CD4-positive, alpha-beta memory T cell (primary cell): ENCODE measurements around the gene OPN3. TPM values are rescaled to one million over a fixed set of nuclear protein-coding genes. Genes with fewer than 3 reads are reported as not detected.
A peak's percentile ranks its signal among the peaks of the same experiment; 100 is the strongest.

Experiments
- CTCF ChIA-PET: fragments of 350-600 bp; sonication (Branson Sonifier 250); formaldehyde crosslinking; loops from one replicate; lab custom pipeline; 2021; ENCODE audit warnings: inconsistent platforms; ENCODE audit not compliant: partially characterized antibody; lab: Charles Lee
- POLR2A ChIA-PET: fragments of 350-600 bp; sonication (Branson Sonifier 250); formaldehyde crosslinking; loops from one replicate; lab custom pipeline; 2021; ENCODE audit not compliant: partially characterized antibody; lab: Charles Lee
- DNase-seq, 5 donors: peaks; one replicate each; pipeline versions ENCODE4 v3.0.0 to v3.0.0-alpha.2; 2020 to 2022; ENCODE audit warnings: mixed read lengths in 1 of 5
- H3K27ac ChIP-seq: one replicate; pipeline ENCODE4 v1.7.0; 2013; ENCODE audit warnings: low read depth, low read length
- H3K27me3 ChIP-seq: 2 replicates; pipeline ENCODE4 v1.7.0; 2013; ENCODE audit warnings: mild to moderate bottlenecking, low read length, moderate library complexity; ENCODE audit not compliant: insufficient read depth
- H3K36me3 ChIP-seq: 2 replicates; pipeline ENCODE4 v1.7.0; 2013; ENCODE audit warnings: mild to moderate bottlenecking, low read length, moderate library complexity; ENCODE audit not compliant: insufficient read depth
- H3K4me1 ChIP-seq: 2 replicates; pipeline ENCODE4 v1.7.0; 2013; ENCODE audit warnings: mild to moderate bottlenecking, low read length, moderate library complexity; ENCODE audit not compliant: insufficient read depth
- H3K4me3 ChIP-seq, 2 donors: one replicate each; pipeline ENCODE4 v1.7.0; 2013; ENCODE audit warnings: low read length in 2 of 2, mild to moderate bottlenecking in 1 of 2
- H3K9me3 ChIP-seq, 2 donors: one replicate each; pipeline ENCODE4 v1.7.0; 2013; ENCODE audit warnings: low read length in 2 of 2, control low read depth in 1 of 2; ENCODE audit not compliant: control insufficient read depth in 1 of 2
- H3K27ac Mint-ChIP-seq, 7 donors: one replicate each; pipeline ENCODE4 v1.8.0; 2020 to 2021; ENCODE audit warnings: mixed read lengths in 7 of 7, mild to moderate bottlenecking in 6 of 7, inconsistent platforms in 3 of 7, moderate library complexity in 3 of 7
- H3K27me3 Mint-ChIP-seq, 2 donors: one replicate each; pipeline ENCODE4 v1.8.0; 2020 to 2021; ENCODE audit warnings: mixed read lengths in 2 of 2
- H3K36me3 Mint-ChIP-seq, 2 donors: one replicate each; pipeline ENCODE4 v1.8.0; 2020 to 2021; ENCODE audit warnings: mixed read lengths in 2 of 2, inconsistent platforms in 1 of 2, mild to moderate bottlenecking in 1 of 2
- H3K4me1 Mint-ChIP-seq, 4 donors: one replicate each; pipeline ENCODE4 v1.8.0; 2020 to 2021; ENCODE audit warnings: mixed read lengths in 4 of 4, mild to moderate bottlenecking in 1 of 4
- H3K4me3 Mint-ChIP-seq, 8 donors: one replicate each; pipeline ENCODE4 v1.8.0; 2020 to 2021; ENCODE audit warnings: mixed read lengths in 8 of 8, mild to moderate bottlenecking in 7 of 8, moderate library complexity in 6 of 8, inconsistent platforms in 3 of 8
- H3K9me3 Mint-ChIP-seq, 8 donors: one replicate each; pipeline ENCODE4 v1.8.0; 2020 to 2021; ENCODE audit warnings: mixed read lengths in 8 of 8, mild to moderate bottlenecking in 5 of 8, inconsistent platforms in 3 of 8, moderate library complexity in 1 of 8
- intact Hi-C: fragments of 100-400 bp; cut with micrococcal nuclease; formaldehyde crosslinking; loops from one replicate; pipeline ENCODE4 v1.15.1; 2023
- polyA plus RNA-seq, 2 donors: library from polyadenylated mRNA; unstranded; fragments of 300-500 nt; fragmentation: Illumina TruSeq; gene quantifications; one replicate each; pipeline ENCODE4 v1.2.3, GENCODE V29; 2021
- total RNA-seq, 2 experiments: library from RNA; stranded (reverse); gene quantifications; one replicate each; pipeline ENCODE4 v1.2.3, GENCODE V29; 2021

Gene OPN3
- total and polyA plus RNA-seq, 4 experiments from 2014 or later: 3.9 to 17.5 (median 8.9) TPM

- Histone ChIP-seq H3K9me3 (no peaks in the 10 kb centered on the region), H3K4me3 (no peak overlapping the region), H3K36me3 (no peaks in the 10 kb centered on the region), H3K4me1 (peaks cover 22% of the 10 kb centered on the region), H3K27me3 (no peaks in the 10 kb centered on the region), H3K27ac (no peak overlapping the region)
- DNase-seq: no peak
- no peak overlapping the region for H3K4me3 Mint-ChIP-seq
- H3K9me3 Mint-ChIP-seq: peaks cover 0 to 4% (median 0%) of the 10 kb centered on the region in 8 donors
- peaks cover 0 to 20% of the 10 kb centered on the region in 2 donors for H3K36me3 Mint-ChIP-seq
- peaks cover 0 to 3% of the 10 kb centered on the region in 2 donors for H3K27me3 Mint-ChIP-seq
- ChIA-PET CTCF (interaction anchor here (1.0 to 1.2 kb wide), 2 partner anchors 38 to 161 kb away, joined by 3 to 4 read pairs; no protein-coding TSS in a partner anchor), POLR2A (no interaction called here)
- intact Hi-C loops: no loop called here
- H3K4me1 Mint-ChIP-seq: peaks cover 12 to 19% (median 15%) of the 10 kb centered on the region in 4 donors
- no peak overlapping the region for H3K27ac Mint-ChIP-seq
These were observed 39.2 kb upstream of the OPN3 start for GRCh38 chr1:241679404-241679803.

- peaks cover 0 to 4% (median 0%) of the 10 kb centered on the region in 8 donors for H3K9me3 Mint-ChIP-seq
- Histone ChIP-seq H3K36me3 (no peaks in the 10 kb centered on the region), H3K9me3 (no peaks in the 10 kb centered on the region), H3K4me3 (no peak overlapping the region), H3K27ac (no peak overlapping the region), H3K4me1 (peaks cover 22% of the 10 kb centered on the region), H3K27me3 (no peaks in the 10 kb centered on the region)
- CTCF ChIA-PET: interaction anchor here (1.0 to 1.2 kb wide), 2 partner anchors 38 to 160 kb away, joined by 3 to 4 read pairs; no protein-coding TSS in a partner anchor
- DNase-seq: no peak
- H3K27me3 Mint-ChIP-seq: peaks cover 0 to 3% of the 10 kb centered on the region in 2 donors
- H3K36me3 Mint-ChIP-seq: peaks cover 0 to 20% of the 10 kb centered on the region in 2 donors
- no peak overlapping the region for H3K27ac Mint-ChIP-seq
- POLR2A ChIA-PET: interaction anchor here (2.3 kb wide), 1 partner anchor 39 kb away, joined by 18 read pairs; the partner anchor contains the start of genes CHML and OPN3
- H3K4me1 Mint-ChIP-seq: peaks cover 12 to 19% (median 15%) of the 10 kb centered on the region in 4 donors
- intact Hi-C loops: no loop called here
- no peak overlapping the region for H3K4me3 Mint-ChIP-seq
These were observed 38.4 kb upstream of the OPN3 start for GRCh38 chr1:241678536-241678935.

GRCh38 chr1:241677201-241677600 is 37.0 kb upstream of the OPN3 start:
- Histone ChIP-seq H3K27me3 (no peaks in the 10 kb centered on the region), H3K4me1 (peaks cover 22% of the 10 kb centered on the region), H3K36me3 (no peaks in the 10 kb centered on the region), H3K4me3 (peak overlapping the region in 1 of 2 donors; percentile 11), H3K27ac (peak overlapping the region; percentile 56), H3K9me3 (no peaks in the 10 kb centered on the region)
- peak overlapping the region; percentile 63 to 87 (median 74) for H3K4me3 Mint-ChIP-seq
- ChIA-PET POLR2A (interaction anchor here (0.7 to 2.3 kb wide), 4 partner anchors 16 to 50 kb away, joined by 3 to 18 read pairs (median 4); partner anchors contain the start of genes CHML and OPN3), CTCF (interaction anchor here (0.8 to 2.1 kb wide), 4 partner anchors 13 to 170 kb away, joined by 3 to 8 read pairs (median 4); partner anchors contain the start of gene EXO1)
- intact Hi-C loops: loop anchor here (1.0 kb wide), 1 partner anchor 37 kb away; the partner anchor contains the start of genes CHML and OPN3
- peaks cover 0 to 10% of the 10 kb centered on the region in 2 donors for H3K36me3 Mint-ChIP-seq
- H3K27me3 Mint-ChIP-seq: peaks cover 0 to 3% of the 10 kb centered on the region in 2 donors
- peak overlapping the region; percentile 74 to 94 (median 85) for H3K27ac Mint-ChIP-seq
- DNase-seq: peak; percentile 54 to 69 (median 69)
- H3K9me3 Mint-ChIP-seq: peaks cover 0 to 4% (median 0%) of the 10 kb centered on the region in 8 donors
- H3K4me1 Mint-ChIP-seq: peaks cover 12 to 19% (median 15%) of the 10 kb centered on the region in 4 donors

GRCh38 chr1:241675983-241676382 is 35.8 kb upstream of the OPN3 start:
- H3K4me1 Mint-ChIP-seq: peaks cover 12 to 19% (median 15%) of the 10 kb centered on the region in 4 donors
- no peaks in the 10 kb centered on the region for H3K27me3 ChIP-seq
- POLR2A ChIA-PET: no interaction called here
- H3K27ac Mint-ChIP-seq: peak overlapping the region in 4 of 7 donors; percentile 42 to 77 (median 52)
- peaks cover 0 to 3% (median 0%) of the 10 kb centered on the region in 8 donors for H3K9me3 Mint-ChIP-seq
- H3K27ac ChIP-seq: no peak overlapping the region
- H3K9me3 ChIP-seq: no peaks in the 10 kb centered on the region
- peak overlapping the region in 1 of 8 donors; percentile 12 for H3K4me3 Mint-ChIP-seq
- DNase-seq: no peak
- H3K4me1 ChIP-seq: peaks cover 22% of the 10 kb centered on the region
- no peaks in the 10 kb centered on the region for H3K36me3 ChIP-seq
- H3K36me3 Mint-ChIP-seq: no peaks in the 10 kb centered on the region
- intact Hi-C loops: no loop called here
- CTCF ChIA-PET: interaction anchor here (0.9 to 2.1 kb wide), 2 partner anchors 12 to 35 kb away, joined by 3 to 5 read pairs; no protein-coding TSS in a partner anchor
- peaks cover 0 to 4% of the 10 kb centered on the region in 2 donors for H3K27me3 Mint-ChIP-seq
- H3K4me3 ChIP-seq: no peak overlapping the region

- intact Hi-C loops: no loop called here
- peak overlapping the region in 4 of 7 donors; percentile 17 to 84 (median 60) for H3K27ac Mint-ChIP-seq
- H3K9me3 Mint-ChIP-seq: no peaks in the 10 kb centered on the region
- ChIA-PET CTCF (interaction anchor here (0.9 kb wide), 1 partner anchor 34 kb away, joined by 3 read pairs; no protein-coding TSS in a partner anchor), POLR2A (no interaction called here)
- Histone ChIP-seq H3K36me3 (no peaks in the 10 kb centered on the region), H3K4me1 (peaks cover 22% of the 10 kb centered on the region), H3K27ac (no peak overlapping the region), H3K4me3 (no peak overlapping the region), H3K9me3 (no peaks in the 10 kb centered on the region), H3K27me3 (no peaks in the 10 kb centered on the region)
- H3K36me3 Mint-ChIP-seq: no peaks in the 10 kb centered on the region
- H3K4me1 Mint-ChIP-seq: peaks cover 12 to 19% (median 15%) of the 10 kb centered on the region in 4 donors
- peaks cover 0 to 4% of the 10 kb centered on the region in 2 donors for H3K27me3 Mint-ChIP-seq
- DNase-seq: no peak
- no peak overlapping the region for H3K4me3 Mint-ChIP-seq
These were observed 34.7 kb upstream of the OPN3 start for GRCh38 chr1:241674805-241675384.

GRCh38 chr1:241672301-241672700 is 32.1 kb upstream of the OPN3 start:
- no peak overlapping the region for H3K4me3 ChIP-seq
- Mint-ChIP-seq H3K27me3 (peaks cover 2 to 6% of the 10 kb centered on the region in 2 donors), H3K4me3 (peak overlapping the region in 1 of 8 donors; percentile 32), H3K27ac (peak overlapping the region in 1 of 7 donors; percentile 70), H3K4me1 (peaks cover 4 to 11% (median 6%) of the 10 kb centered on the region in 4 donors), H3K9me3 (no peaks in the 10 kb centered on the region), H3K36me3 (no peaks in the 10 kb centered on the region)
- no peaks in the 10 kb centered on the region for H3K9me3 ChIP-seq
- no peak overlapping the region for H3K27ac ChIP-seq
- no peak for DNase-seq
- POLR2A ChIA-PET: no interaction called here
- intact Hi-C loops: no loop called here
- no peaks in the 10 kb centered on the region for H3K36me3 ChIP-seq
- CTCF ChIA-PET: no interaction called here
- H3K27me3 ChIP-seq: no peaks in the 10 kb centered on the region
- peaks cover 7% of the 10 kb centered on the region for H3K4me1 ChIP-seq

- DNase-seq: no peak
- Mint-ChIP-seq H3K4me3 (no peak overlapping the region), H3K4me1 (no peaks in the 10 kb centered on the region), H3K27me3 (peaks cover 2 to 5% of the 10 kb centered on the region in 2 donors), H3K27ac (no peak overlapping the region), H3K36me3 (no peaks in the 10 kb centered on the region), H3K9me3 (no peaks in the 10 kb centered on the region)
- Histone ChIP-seq H3K9me3 (no peaks in the 10 kb centered on the region), H3K27me3 (peaks cover 4% of the 10 kb centered on the region), H3K36me3 (no peaks in the 10 kb centered on the region), H3K27ac (no peak overlapping the region), H3K4me1 (no peaks in the 10 kb centered on the region), H3K4me3 (no peak overlapping the region)
- intact Hi-C loops: no loop called here
- ChIA-PET CTCF (no interaction called here), POLR2A (no interaction called here)
These were observed 26.2 kb upstream of the OPN3 start for GRCh38 chr1:241666419-241666818.
